T47D (cell line): ENCODE measurements around the gene SYPL1.
A peak's percentile ranks its signal among the peaks of the same experiment; 100 is the strongest.
"Not testable (repeated sequence)": the region's sequence is repeated elsewhere in the genome, so short reads cannot be mapped to it uniquely, and the experiment has no call there.

Source experiments
- DNase-seq, 2 experiments: peaks; one replicate each; pipeline versions ENCODE4 v3.0.0 to v3.0.0-alpha.2; 2011 to 2012; ENCODE audit warnings: low read depth in 1 of 2, low spot score in 1 of 2
- JUND ChIP-seq: IDR thresholded peaks from 2 replicates; pipeline ENCODE4 v1.6.1; 2012; ENCODE audit warnings: low read depth
- in situ Hi-C: cut with HindIII; loops from 2 replicates; pipeline ENCODE4 v1.10.0; 2016; ENCODE audit warnings: low sequenced_read_pairs, low pct_unique_long_range_greater_than_20kb

Gene SYPL1

DNA sequence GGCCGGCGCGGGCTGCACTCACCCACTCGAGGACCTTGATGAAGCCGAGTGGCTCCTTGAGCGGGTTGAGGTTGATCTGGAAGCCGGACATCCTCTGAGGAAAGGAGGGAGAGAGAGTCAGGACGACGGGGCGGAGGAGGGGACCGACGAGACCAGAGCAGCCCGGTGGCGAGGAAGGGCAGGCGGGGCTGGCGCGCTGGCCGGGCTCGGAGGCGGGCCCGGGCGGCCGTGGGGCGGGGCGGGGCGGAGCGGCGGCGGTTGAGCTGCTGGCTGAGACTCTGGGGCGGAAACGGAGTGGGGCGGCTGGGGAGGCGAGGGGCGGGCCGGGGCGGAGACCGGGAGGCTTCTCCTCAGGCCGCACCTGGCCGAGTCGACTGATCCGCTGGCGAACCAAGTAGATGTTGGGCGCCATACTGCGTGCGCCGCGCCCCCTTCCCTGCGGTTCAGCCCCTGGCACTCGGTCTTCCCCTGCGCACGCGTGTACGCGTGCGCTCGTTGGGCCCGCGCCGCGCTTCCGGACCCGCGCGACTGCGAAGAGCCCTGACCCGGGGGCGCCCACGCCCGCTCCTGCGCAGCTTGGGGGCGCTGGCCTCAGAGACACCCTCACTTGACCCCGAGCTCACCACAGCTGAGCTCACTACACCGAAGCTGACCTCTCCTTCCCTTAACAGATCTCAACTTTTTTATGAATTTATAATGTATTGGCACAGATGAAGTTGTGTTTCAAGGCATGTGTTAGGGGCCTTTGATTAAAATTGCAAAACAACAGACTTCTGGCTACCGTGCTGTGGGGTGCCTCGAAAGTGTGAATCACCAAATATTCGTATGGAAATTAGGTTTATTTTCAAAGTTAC is at the start of gene SYPL1:
SYPL1 (minus strand) TSS at position 195 of the 854 bp plus-strand sequence; CDS start at position 91, 104 bp downstream.
- TF ChIP-seq JUND: no peak
- in situ Hi-C loops: no loop called here
- peak; percentile 68 to 94 for DNase-seq

GRCh38 chr7:106155027-106155426 is 42.9 kb upstream of the SYPL1 start:
- in situ Hi-C loops: no loop called here
- DNase-seq: no peak
- no peak for TF ChIP-seq JUND

DNA sequence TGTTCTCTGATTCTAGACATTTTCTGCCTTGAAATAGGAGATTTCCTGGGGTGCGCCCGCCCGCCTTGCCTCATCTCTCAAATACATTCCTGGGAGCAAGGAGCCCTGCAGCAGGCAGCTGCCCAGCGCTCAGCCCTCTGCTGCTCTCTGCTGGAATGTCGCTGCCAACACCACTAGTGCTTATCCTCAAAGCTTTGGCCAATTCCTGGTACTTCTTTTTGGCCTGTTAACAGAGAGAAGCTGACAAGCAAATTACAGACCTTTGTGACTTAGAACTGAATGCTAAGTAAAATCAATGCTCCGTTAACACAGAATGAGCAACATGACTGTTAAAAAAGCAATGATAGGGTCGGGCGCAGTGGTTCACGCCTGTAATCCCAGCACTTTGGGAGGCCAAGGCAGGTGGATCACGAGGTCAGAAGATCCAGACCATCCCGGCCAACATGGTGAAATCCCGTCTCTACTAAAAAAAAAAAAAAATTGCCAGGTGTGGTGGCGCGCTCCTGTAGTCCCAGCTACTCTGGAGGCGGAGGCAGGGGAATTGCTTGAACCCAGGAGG is 41.9 kb upstream of the SYPL1 start:
- in situ Hi-C loops: no loop called here
- peak; percentile 52 to 83 for DNase-seq
- no peak for TF ChIP-seq JUND

DNA sequence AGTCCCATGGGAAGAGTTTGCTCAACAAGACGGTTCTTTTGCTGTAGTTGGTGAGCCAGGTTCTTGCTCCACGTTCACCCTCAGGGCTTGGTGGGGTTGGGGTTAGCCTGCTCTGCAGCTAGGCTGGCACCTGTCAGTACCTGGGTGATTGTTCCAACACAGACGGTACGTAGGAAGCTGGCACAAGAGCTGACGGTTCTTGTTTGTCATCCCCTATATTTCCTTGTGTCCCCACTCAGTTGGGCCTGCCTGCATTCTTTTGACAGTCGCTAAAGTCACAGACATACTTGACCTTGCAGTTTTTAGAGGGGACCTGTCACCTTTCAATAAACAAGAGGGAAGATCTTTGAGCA is 40.2 kb upstream of the SYPL1 start:
- peak; percentile 13 to 76 for DNase-seq
- in situ Hi-C loops: no loop called here
- no peak for TF ChIP-seq JUND

GRCh38 chr7:106151459-106152312 is 39.6 kb upstream of the SYPL1 start:
- peak in 1 of 2 experiments; percentile 31 for DNase-seq
- in situ Hi-C loops: no loop called here
- no peak for TF ChIP-seq JUND

GRCh38 chr7:106143711-106144337 is 31.7 kb upstream of the SYPL1 start:
- in situ Hi-C loops: no loop called here
- DNase-seq: no peak
- no peak for TF ChIP-seq JUND

DNA sequence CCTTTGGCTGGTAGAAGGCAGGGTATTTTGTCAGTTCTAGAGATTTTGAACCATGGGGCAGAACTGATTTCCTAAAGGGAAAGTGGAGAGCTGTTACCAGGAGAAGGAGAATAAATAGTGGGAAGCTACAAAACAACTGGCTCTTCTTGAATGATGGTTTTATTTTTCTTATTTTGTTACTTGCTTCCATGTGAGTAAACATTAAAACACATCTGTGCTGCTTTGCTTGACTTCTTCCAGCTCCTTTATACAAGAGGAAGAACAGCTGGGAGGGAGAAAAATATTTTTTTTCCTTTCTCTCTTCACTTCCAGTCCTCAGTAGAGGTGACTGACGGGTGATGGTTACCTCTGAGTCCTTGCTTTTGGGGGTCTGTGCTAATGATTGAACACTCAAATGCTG is 30.0 kb upstream of the SYPL1 start:
- in situ Hi-C loops: no loop called here
- TF ChIP-seq JUND: no peak
- DNase-seq: no peak

DNA sequence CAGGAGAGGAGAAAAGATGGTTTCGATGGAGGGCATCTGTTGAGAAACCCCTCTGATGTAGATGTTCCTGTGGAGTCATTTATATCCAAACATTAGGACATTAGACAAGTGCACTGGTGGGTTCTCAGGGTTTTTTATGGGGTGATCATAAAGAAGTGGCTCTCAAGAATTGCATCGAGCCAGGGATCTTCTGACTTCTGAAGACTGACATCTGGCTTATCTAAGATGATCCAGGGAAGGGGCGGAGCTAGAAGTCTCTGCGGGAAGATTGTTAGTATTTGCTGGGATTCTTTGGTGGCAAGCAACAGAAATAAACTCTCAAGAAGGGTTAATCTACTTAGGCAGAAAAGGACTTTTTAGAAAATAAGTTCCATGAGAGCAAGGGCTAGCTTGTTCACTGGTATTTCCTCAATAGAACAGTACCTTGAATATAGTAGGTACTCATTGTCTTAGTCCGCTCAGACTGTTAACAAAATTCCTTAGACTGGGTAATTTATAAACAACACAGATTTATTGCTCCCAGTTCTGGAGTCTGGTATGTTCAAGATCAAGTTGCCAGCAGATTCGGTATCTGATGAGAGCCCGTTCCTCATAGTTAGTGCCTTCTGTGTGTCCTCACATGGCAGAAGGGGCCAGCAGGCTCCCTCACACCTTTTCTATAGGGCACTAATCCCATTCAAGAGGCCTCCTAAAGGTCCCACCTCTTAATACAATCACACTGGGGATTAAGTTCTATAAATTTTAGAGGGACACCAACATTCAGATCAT is 28.5 kb upstream of the SYPL1 start:
- in situ Hi-C loops: no loop called here
- DNase-seq: no peak
- TF ChIP-seq JUND: no peak

- in situ Hi-C loops: no loop called here
- no peak for TF ChIP-seq JUND
- no peak for DNase-seq
These were observed 27.4 kb upstream of the SYPL1 start for GRCh38 chr7:106139265-106140251.

- no peak for DNase-seq
- TF ChIP-seq JUND: no peak
- in situ Hi-C loops: no loop called here
These were observed 26.7 kb upstream of the SYPL1 start for GRCh38 chr7:106138776-106139175.

DNA sequence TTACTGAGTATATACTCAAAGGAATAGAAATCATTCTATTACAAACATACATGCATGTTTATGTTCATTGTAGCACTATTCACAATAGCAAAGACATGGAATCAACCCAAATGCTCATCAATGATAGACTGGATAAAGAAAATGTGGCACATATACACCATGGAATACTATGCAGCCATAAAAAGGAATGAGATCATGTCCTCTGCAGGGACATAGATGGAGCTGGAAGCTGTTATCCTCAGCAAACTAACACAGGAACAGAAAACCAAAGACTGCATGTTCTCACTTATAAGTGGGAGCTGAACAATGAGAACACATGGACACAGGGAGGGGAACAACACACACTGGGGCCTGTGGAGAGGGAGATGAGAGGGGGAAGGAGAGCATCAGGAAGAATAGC is 26.1 kb upstream of the SYPL1 start:
- DNase-seq, in situ Hi-C loops: not testable (repeated sequence)
